HT-29 (cell line): Measurements from ENCODE around the gene PACSIN1. TPM values are rescaled to one million over a fixed set of nuclear protein-coding genes. Genes with fewer than 3 reads are reported as not detected.

Source experiments
- DNase-seq: peaks from one replicate; pipeline ENCODE4 v3.0.0-alpha.2; 2015; ENCODE audit warnings: low spot score
- total RNA-seq: library from RNA; depleted of rRNA; stranded (reverse); fragments of >200 nt; shearing (Covaris generic); gene quantifications from 2 replicates; pipeline ENCODE4 v1.2.3, GENCODE V29; 2014

Gene PACSIN1
- total RNA-seq, 1 experiment from 2014 or later: 0.03 TPM

- DNase-seq: peak; percentile 65
Observed at GRCh38 chr6:34560366-34561226, 94.7 kb downstream of the PACSIN1 start.

GRCh38 chr6:34561227-34561530 lies 95.3 kb downstream of the PACSIN1 start:
- no peak for DNase-seq

- DNase-seq: no peak
Observed at GRCh38 chr6:34562350-34562749, 96.5 kb downstream of the PACSIN1 start.

DNA sequence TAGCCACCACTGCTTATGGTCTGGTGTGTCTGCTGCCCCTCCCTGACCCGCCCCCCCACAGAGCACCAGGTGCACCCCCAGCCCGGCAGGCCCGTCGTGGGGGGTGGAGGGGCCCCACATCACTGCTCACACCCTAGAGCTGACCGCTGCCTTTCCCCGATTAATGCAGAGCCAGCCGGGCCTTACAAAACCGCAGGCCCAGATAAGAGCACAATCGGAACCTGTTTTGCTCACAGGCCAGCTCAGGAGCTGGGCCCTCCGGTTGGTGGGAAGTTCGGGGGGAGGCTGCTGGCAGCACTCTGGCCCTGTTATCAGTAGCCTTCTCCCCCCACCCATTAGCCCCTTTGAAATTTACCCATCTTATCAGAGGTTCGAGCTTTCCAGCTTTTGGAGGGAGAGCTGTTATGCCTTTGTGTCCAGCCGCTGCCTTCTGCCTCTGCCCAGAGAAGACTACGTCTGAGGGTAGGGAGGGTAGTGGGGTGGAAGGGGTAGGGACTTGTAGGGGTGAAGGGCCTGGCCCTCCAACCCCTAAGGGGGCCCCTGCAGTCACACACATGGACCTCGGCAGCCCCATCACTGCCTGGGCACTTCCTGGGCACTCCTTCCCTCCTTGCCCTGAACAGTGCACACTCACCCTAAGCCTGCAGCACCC lies 97.1 kb downstream of the PACSIN1 start:
- no peak for DNase-seq

- DNase-seq: no peak
Observed at GRCh38 chr6:34563513-34563870, 97.6 kb downstream of the PACSIN1 start.

DNA sequence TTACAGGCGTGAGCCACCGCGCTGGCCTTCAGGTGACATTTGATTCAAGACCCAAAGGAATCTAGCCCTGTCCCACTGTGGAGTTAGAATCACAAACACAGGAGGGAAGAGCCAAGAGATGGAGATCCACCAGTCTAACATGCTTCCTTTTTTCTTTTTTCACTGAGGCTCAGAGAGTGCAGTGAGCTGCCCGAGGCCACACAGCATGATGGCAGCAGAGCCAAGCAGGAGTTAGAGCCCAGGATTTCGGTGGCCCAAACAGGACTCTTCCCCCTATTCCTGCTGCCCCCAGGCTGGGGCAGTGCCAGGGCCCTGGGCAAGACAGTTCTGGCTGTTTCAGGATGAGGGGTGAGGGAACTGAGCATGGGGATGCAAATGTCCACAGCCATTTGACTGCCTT lies 98.3 kb downstream of the PACSIN1 start:
- DNase-seq: no peak

GRCh38 chr6:34565722-34566137 lies 99.9 kb downstream of the PACSIN1 start:
- no peak for DNase-seq

- no peak for DNase-seq
Observed at GRCh38 chr6:34566830-34567546, 101.1 kb downstream of the PACSIN1 start.

DNA sequence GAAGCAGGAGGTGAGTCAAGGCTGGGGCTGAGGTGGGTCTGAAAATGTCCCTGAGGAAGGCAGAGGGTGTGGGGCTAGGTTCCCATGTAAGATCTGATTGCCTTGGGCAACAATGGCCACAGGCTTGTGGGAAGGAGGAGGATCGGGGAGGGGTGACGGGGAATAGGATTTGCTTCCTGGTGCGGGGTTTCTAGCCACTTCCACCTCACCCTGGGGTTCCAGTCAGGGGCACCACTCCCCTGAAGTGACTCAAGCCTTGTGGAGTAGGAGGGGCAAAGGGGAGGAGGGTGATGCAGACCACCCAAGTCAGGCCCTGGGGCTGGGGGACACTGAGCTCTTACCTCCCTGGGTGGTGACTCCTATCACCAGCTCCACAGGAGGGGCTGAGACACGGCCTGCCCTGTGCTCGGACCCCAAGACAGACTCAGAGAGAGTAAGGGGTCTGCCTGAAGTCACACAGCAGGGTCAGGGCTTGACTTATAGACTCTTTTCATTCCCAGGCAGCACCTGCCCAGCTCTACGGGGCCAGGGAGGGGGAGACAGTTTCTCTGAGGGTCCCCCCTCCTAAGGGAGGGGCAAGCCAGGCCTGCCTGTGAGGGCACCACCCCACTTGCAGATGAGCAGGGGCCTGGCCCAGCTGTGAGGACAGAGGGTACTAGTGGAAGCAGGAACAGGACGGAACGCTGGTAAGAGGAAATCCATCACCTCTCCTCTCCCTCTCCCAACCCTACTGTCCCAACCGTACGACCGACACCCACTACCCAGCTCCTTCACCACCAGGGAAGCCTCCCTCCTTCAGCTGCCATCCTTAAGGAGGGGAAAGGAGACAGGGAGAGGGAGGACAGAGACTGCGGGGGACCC lies 102.7 kb downstream of the PACSIN1 start:
- no peak for DNase-seq

- no peak for DNase-seq
Observed at GRCh38 chr6:34569361-34569973, 103.6 kb downstream of the PACSIN1 start.

GRCh38 chr6:34570066-34570833 lies 104.4 kb downstream of the PACSIN1 start:
- no peak for DNase-seq

- DNase-seq: no peak
Observed at GRCh38 chr6:34571388-34571787, 105.5 kb downstream of the PACSIN1 start.

- DNase-seq: no peak
Observed at GRCh38 chr6:34572021-34572420, 106.1 kb downstream of the PACSIN1 start.

DNA sequence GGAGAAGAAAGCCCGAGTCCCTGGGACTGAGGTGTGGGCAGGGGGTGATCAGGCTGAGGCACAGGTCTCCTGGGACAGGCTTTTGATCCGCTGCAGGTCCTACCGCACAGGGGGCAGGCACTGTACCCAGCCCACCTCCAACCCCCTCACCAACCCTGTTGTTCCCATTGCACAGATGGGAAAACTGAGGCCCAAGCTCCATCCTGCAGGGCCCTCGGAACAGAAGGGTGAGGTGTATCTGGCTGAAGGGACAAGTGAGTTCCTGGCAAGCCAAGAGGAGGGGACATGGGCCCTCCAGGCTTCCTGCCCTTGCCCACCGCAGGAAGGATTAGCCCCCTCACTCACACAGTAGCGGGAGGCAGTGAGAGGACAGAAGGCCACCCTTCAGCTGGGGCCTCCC lies 106.7 kb downstream of the PACSIN1 start:
- no peak for DNase-seq

GRCh38 chr6:34573567-34574183 lies 107.8 kb downstream of the PACSIN1 start:
- DNase-seq: no peak

DNA sequence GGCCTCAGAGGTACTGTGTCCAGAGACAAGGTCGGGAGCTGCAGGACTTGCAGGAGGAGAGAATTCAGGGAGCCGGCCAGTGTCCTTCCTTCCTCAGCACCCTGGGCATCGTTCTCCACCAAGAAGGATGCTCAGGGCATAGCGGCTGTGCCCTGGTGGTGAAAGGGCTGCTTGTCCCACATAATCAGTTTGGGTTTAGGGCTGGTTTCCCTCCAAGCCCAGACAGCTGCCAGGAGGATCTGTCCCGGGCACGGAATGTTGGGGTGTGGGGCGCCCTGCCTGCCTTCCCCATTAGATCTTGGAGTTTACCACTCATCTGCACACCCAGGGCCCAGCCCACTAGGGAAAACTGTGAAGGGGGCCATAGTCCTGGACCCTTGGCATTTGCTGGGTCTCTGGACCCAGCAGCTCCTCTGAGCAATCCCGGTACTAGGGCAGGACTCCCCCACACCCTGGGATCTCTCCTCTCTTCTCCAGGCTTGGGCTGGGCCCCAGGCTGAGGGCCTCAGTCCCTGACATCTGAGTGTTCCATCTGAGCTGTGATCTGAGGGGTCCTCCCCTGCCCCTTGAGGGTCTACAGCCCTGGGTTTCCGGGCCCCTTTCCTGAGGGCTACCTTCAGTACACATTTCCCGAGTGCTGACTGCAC lies 108.9 kb downstream of the PACSIN1 start:
- DNase-seq: no peak

GRCh38 chr6:34575326-34575725 lies 109.5 kb downstream of the PACSIN1 start:
- no peak for DNase-seq

DNA sequence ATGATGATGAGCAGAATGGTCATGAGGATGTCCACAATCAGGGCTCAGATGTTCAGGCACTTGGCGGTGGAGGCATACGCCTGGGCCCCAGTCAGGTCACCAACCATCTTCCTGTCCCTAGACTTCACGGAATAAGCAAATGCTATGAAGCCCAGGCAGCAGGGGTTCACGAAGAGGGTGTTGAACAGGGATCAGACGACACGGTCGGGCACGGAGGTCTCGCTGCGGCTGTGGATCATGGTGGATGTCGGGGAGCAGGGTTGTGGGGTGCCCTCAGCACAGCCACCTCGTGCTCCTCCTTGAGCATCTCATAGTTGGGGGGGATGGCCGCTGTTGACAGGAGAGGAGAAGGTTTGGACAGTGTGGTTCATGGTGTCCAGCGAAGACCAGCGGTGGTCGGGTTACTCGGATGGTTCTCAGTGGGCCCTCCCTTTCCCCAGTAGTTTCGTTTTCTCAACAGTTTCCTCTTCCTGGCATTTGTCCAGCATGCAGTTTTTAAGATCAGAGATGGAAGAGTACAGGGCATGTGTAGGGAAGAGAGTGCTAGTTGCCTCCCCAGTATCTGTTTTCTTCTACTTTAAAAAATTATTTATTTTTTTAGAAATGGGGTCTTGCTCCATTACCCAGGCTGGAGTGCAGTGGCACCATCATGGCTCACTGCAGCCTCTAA lies 110.5 kb downstream of the PACSIN1 start:
- no peak for DNase-seq
